GM12878 (cell line): ENCODE results near the gene ZNF764. TPM values are rescaled to one million over a fixed set of nuclear protein-coding genes. Genes with fewer than 3 reads are reported as not detected.

ENCODE experiments used
- BACH1 ChIP-seq: fragments of 450-650 bp; IDR thresholded peaks from 2 replicates; pipeline ENCODE4 v1.6.1; 2017; ENCODE audit warnings: mild to moderate bottlenecking, borderline replicate concordance
- CEBPZ ChIP-seq: fragments of 150-350 bp; IDR thresholded peaks from 2 replicates; pipeline ENCODE4 v1.6.1; 2016; ENCODE audit warnings: low read depth, low read length
- DPF2 ChIP-seq: fragments of 450-650 bp; IDR thresholded peaks from 2 replicates; pipeline ENCODE4 v1.6.1; 2017; ENCODE audit warnings: mild to moderate bottlenecking
- EP300 ChIP-seq, 2 experiments: fragments of 150-350 bp in 1 of 2; IDR thresholded peaks; 2 replicates each; pipeline ENCODE4 v1.6.1; 2011 to 2012; ENCODE audit warnings: low read depth in 2 of 2, low read length in 2 of 2, borderline replicate concordance in 1 of 2, improper control_type of control experiment in 1 of 2, inconsistent platforms in 1 of 2; ENCODE audit not compliant: control insufficient read depth in 1 of 2
- ETV6 ChIP-seq, 2 experiments: fragments of 450-650 bp in 1 of 2; IDR thresholded peaks in 1 of 2; conservative IDR thresholded peaks in 1 of 2; 2 replicates each; pipeline ENCODE4 v1.6.1; 2014; ENCODE audit warnings: antibody characterized with exemption in 1 of 2, borderline replicate concordance in 1 of 2, low read depth in 1 of 2, mild to moderate bottlenecking in 1 of 2, moderate library complexity in 1 of 2
- HCFC1 ChIP-seq: fragments of 150-350 bp; IDR thresholded peaks from 2 replicates; pipeline ENCODE4 v1.6.1; 2014; ENCODE audit warnings: low read length
- HDGF ChIP-seq: fragments of 450-650 bp; IDR thresholded peaks from 2 replicates; pipeline ENCODE4 v1.6.1; 2016; ENCODE audit warnings: antibody characterized with exemption
- MTA2 ChIP-seq: fragments of 450-650 bp; IDR thresholded peaks from 2 replicates; pipeline ENCODE4 v1.6.1; 2016; ENCODE audit warnings: low read depth, mild to moderate bottlenecking, moderate library complexity
- NR2C1 ChIP-seq: fragments of 450-650 bp; IDR thresholded peaks from 2 replicates; pipeline ENCODE4 v1.6.1; 2017; ENCODE audit warnings: antibody characterized with exemption, mild to moderate bottlenecking, moderate library complexity
- RAD21 ChIP-seq: IDR thresholded peaks from 2 replicates; pipeline ENCODE4 v1.6.1; 2011; ENCODE audit warnings: mild to moderate bottlenecking, low read depth, low read length, moderate library complexity; ENCODE audit not compliant: insufficient read depth
- RELA ChIP-seq: fragments of 450-650 bp; IDR thresholded peaks from 2 replicates; pipeline ENCODE4 v1.8.0; 2014; ENCODE audit warnings: borderline replicate concordance; ENCODE audit not compliant: partially characterized antibody
- SP1 ChIP-seq: IDR thresholded peaks from one replicate; pipeline ENCODE4 v1.6.1; 2011; ENCODE audit warnings: low read depth, low read length
- SRF ChIP-seq, 2 experiments: IDR thresholded peaks; 2 replicates each; pipeline ENCODE4 v1.6.1; 2011; ENCODE audit warnings: low read depth in 2 of 2, low read length in 2 of 2, mild to moderate bottlenecking in 1 of 2, moderate library complexity in 1 of 2
- SUZ12 ChIP-seq: fragments of 200-600 bp; sonication (generic); IDR thresholded peaks from one replicate; pipeline ENCODE4 v1.6.1; 2018; ENCODE audit warnings: antibody characterized with exemption, mild to moderate bottlenecking; ENCODE audit not compliant: unreplicated experiment
- ZBTB11 ChIP-seq: fragments of 450-650 bp; formaldehyde crosslinking; IDR thresholded peaks from 2 replicates; pipeline ENCODE4 v1.5.0; 2022; ENCODE audit warnings: mild to moderate bottlenecking, missing genetic modification characterization
- ZNF207 ChIP-seq: fragments of 450-650 bp; IDR thresholded peaks from 2 replicates; pipeline ENCODE4 v1.6.1; 2014; ENCODE audit warnings: antibody characterized with exemption, mild to moderate bottlenecking, borderline replicate concordance
- ZNF24 ChIP-seq: fragments of 450-650 bp; IDR thresholded peaks from 2 replicates; pipeline ENCODE4 v1.6.1; 2017; ENCODE audit warnings: antibody characterized with exemption, mild to moderate bottlenecking
- ZNF592 ChIP-seq: fragments of 450-650 bp; IDR thresholded peaks from 2 replicates; pipeline ENCODE4 v1.6.1; 2017; ENCODE audit warnings: mild to moderate bottlenecking, moderate library complexity
- polyA plus RNA-seq, 11 experiments: library from polyadenylated mRNA; depleted of rRNA in 4 of 11; unstranded in 6 of 11; stranded (reverse) in 5 of 11; fragments of >200 nt; fragmentation: Nextera tagmentation in 4 of 11; fragmentation: Illumina TruSeq in 1 of 11; extraction: Ambion mirVana in 4 of 11; extraction: Trizol in 1 of 11; gene quantifications; 1 replicate in 1 of 11; 2 replicates in 10 of 11; pipeline versions ENCODE4 v1.2.1 to v1.2.3, GENCODE V29; 2011 to 2016; ENCODE audit warnings: inconsistent platforms in 2 of 11, missing spikeins in 2 of 11, low read depth in 1 of 11
- total RNA-seq, 4 experiments: library from RNA; depleted of rRNA in 3 of 4; stranded (reverse); fragments of >200 nt in 3 of 4; fragmentation: Illumina TruSeq in 1 of 4; extraction: Trizol in 1 of 4; gene quantifications; 2 replicates each; pipeline versions ENCODE4 v1.2.1 to v1.2.3, GENCODE V29; 2013 to 2021

Gene ZNF764
- total and polyA plus RNA-seq, 10 of the 15 experiments (the other 5 are each of a cell fraction or from before 2014, with no cell fraction given) = 0.61 to 11.9 (median 3.8) TPM

GRCh38 chr16:30526823-30527634, 31.1 kb downstream of the ZNF764 start (continued):
- peak; percentile 79 for TF ChIP-seq HCFC1
- TF ChIP-seq SP1 = peak; percentile 63
- TF ChIP-seq BACH1 = peak; percentile 54; the same call in 1 of the 2 replicates
- peak; percentile 92 for TF ChIP-seq ZNF207
- no peak for TF ChIP-seq MTA2
- TF ChIP-seq ZNF592 = no peak
- no peak; the same call in none of the 2 replicates for TF ChIP-seq DPF2
- peak; percentile 85 for TF ChIP-seq ZBTB11 (CRISPR knock-in tag)
- TF ChIP-seq RAD21 = no peak
- TF ChIP-seq HDGF = peak; percentile 63; the same call in 1 of the 2 replicates
- TF ChIP-seq NR2C1 = peak; percentile 64
- TF ChIP-seq ZNF24 = no peak
- peak; percentile 39 for TF ChIP-seq RELA
- no peak for TF ChIP-seq SUZ12
- peak; percentile 24 to 80; a peak in 1 of 4 replicates for TF ChIP-seq SRF (IDR thresholded peaks at IDR 0.05; ENCODE audit: low read depth in 2 of 2, low read length in 2 of 2)
- no peak for TF ChIP-seq ETV6 (conservative IDR thresholded peaks at IDR 0.05 in 1 of 2, IDR thresholded peaks at IDR 0.05 in 1 of 2; ENCODE audit: borderline replicate concordance in 1 of 2, low read depth in 1 of 2)
- TF ChIP-seq EP300 (IDR thresholded peaks at IDR 0.05; ENCODE audit: borderline replicate concordance in 1 of 2, control insufficient read depth in 1 of 2, low read depth in 2 of 2, low read length in 2 of 2) = no peak
- no peak for TF ChIP-seq CEBPZ
